ENCODE measurements around the gene CCNY. TPM values are rescaled to one million over a fixed set of nuclear protein-coding genes. Genes with fewer than 3 reads are reported as not detected.

Gene CCNY
- total RNA-seq, 4 donors from 2014 or later: 21.7 to 27.7 (median 24.8) TPM

GRCh38 chr10:35409094-35409582 is 72.8 kb downstream of the CCNY start:
- Histone ChIP-seq H3K9me3 (no peaks in the 10 kb centered on the region), H3K36me3 (no peaks in the 10 kb centered on the region), H3K4me3 (no peak overlapping the region), H3K27me3 (no peaks in the 10 kb centered on the region), H3K4me1 (peaks cover 0 to 10% (median 0%) of the 10 kb centered on the region in 4 donors), H3K27ac (peak overlapping the region in 1 of 4 donors; percentile 35)
- DNase-seq: no peak
- TF ChIP-seq, protein P1, sequence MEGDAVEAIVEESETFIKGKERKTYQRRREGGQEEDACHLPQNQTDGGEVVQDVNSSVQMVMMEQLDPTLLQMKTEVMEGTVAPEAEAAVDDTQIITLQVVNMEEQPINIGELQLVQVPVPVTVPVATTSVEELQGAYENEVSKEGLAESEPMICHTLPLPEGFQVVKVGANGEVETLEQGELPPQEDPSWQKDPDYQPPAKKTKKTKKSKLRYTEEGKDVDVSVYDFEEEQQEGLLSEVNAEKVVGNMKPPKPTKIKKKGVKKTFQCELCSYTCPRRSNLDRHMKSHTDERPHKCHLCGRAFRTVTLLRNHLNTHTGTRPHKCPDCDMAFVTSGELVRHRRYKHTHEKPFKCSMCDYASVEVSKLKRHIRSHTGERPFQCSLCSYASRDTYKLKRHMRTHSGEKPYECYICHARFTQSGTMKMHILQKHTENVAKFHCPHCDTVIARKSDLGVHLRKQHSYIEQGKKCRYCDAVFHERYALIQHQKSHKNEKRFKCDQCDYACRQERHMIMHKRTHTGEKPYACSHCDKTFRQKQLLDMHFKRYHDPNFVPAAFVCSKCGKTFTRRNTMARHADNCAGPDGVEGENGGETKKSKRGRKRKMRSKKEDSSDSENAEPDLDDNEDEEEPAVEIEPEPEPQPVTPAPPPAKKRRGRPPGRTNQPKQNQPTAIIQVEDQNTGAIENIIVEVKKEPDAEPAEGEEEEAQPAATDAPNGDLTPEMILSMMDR (IDR thresholded peaks at IDR 0.05): no peak

DNA sequence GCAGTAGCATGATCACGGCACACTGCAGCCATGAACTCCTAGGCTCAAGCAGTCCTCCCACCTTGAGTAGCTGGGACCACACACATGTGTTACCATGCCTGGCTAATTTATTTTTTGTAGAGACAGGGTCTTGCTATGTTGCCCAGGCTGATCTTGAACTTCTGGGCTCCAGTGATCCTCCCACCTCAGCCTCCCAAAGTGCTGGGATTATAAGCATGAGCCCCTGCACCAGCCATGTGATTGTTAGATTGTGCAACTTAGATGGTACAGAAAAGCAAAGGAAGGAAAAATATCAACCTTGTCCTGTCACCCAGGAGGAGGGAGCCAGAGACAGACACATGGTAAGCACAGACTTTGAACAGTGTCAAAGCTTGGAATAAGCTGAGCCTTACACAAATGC is 73.5 kb downstream of the CCNY start:
- Histone ChIP-seq H3K4me1 (peaks cover 0 to 10% (median 0%) of the 10 kb centered on the region in 4 donors), H3K9me3 (no peaks in the 10 kb centered on the region), H3K27me3 (no peaks in the 10 kb centered on the region), H3K4me3 (no peak overlapping the region), H3K27ac (no peak overlapping the region), H3K36me3 (no peaks in the 10 kb centered on the region)
- no peak for DNase-seq
- TF ChIP-seq, protein P1 (IDR thresholded peaks at IDR 0.05): no peak
- no peak for TF ChIP-seq POLR2A (IDR thresholded peaks at IDR 0.05)

DNA sequence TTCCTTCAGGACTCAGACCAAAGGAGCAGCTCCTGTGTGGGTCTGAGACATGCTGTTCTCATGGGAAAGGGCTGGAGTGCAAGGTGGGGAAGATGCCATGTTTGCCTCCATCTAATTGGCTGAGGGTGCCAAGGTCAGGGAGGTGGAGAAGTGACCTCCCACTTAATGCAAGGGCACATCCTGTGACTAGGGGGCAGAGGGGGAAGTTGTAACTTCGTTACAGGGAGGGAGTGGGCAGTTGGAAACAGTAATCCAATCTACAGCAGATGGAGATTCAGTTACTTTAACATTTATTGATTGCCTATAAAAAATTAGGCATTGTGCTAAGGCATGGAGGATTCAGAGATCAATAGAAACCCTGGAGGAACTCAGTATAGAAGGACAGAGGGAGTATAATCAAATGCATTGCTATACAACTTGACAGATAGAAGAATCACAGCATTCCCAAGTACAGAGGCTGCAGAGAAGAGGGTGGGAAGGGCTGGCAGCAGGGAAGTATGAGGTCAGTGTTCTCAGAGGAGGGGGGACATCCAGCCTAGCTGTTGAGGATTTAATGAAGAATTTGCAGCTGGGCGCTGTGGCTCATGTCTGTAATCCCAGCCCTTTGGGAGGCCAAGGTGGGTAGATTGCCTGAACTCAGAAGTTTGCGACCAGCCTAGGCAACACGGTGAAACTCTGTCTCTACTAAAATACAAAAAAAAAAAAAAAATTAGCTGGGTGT is 75.9 kb downstream of the CCNY start:
- H3K27ac ChIP-seq: no peak overlapping the region
- TF ChIP-seq, protein P1 (IDR thresholded peaks at IDR 0.05): no peak
- TF ChIP-seq POLR2A (IDR thresholded peaks at IDR 0.05): no peak
- H3K9me3 ChIP-seq: no peaks in the 10 kb centered on the region
- no peak overlapping the region for H3K4me3 ChIP-seq
- H3K36me3 ChIP-seq: no peaks in the 10 kb centered on the region
- no peaks in the 10 kb centered on the region for H3K27me3 ChIP-seq
- H3K4me1 ChIP-seq: peaks cover 0 to 10% (median 0%) of the 10 kb centered on the region in 4 donors
- DNase-seq: no peak

- H3K27ac ChIP-seq: no peak overlapping the region
- H3K4me3 ChIP-seq: no peak overlapping the region
- H3K27me3 ChIP-seq: no peaks in the 10 kb centered on the region
- peaks cover 0 to 10% (median 0%) of the 10 kb centered on the region in 4 donors for H3K4me1 ChIP-seq
- H3K9me3 ChIP-seq: no peaks in the 10 kb centered on the region
- DNase-seq: no peak
- H3K36me3 ChIP-seq: no peaks in the 10 kb centered on the region
- TF ChIP-seq, protein P1 (IDR thresholded peaks at IDR 0.05): no peak
- TF ChIP-seq POLR2A (IDR thresholded peaks at IDR 0.05): no peak
Measured at GRCh38 chr10:35412900-35413491, 76.7 kb downstream of the CCNY start.

DNA sequence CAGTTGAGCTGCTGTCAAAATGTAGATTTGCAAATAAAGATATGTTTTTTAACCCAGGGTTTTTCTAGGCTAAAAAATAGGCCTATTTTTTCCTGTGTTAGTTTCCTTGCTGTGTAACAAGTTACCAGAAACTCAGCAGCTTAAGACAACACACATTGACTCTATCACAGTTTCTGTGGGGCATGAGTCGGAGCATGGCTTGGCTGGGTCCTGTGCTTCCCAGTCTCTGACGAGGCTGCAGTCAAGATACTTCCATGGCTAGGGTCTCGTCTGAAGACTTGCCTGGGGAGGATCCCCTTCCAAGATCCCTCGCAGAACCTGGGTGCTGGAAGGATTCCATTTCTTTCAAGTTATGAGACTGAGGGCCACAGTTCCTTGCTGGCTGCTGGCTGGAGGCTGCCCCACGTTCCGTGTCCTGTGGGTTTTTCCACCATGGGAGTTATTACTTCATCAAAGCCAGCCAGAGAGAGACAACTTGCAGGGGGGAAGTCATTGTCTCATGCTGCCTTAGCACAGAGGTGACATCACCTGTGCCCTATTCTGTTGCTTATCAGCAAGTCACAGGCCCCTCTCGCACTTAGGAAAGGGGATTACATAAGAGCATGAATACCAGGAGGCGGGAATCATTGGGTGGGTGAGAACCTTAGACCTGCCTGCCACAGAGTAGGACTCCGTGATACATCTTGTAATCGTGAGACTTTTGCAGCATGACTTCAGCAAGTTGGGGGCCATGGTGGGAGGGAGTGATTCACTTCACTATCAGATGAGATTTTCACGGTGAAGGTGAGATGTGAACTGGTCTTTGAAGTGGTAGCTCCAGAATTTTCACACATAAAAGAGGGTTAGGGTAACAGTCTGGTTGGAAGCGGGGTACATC is 77.9 kb downstream of the CCNY start:
- Histone ChIP-seq H3K9me3 (no peaks in the 10 kb centered on the region), H3K4me1 (peaks cover 0 to 4% (median 0%) of the 10 kb centered on the region in 4 donors)

More for the DNA sequence above, 77.9 kb downstream of the CCNY start:
- no peak for TF ChIP-seq POLR2A (IDR thresholded peaks at IDR 0.05)
- TF ChIP-seq, protein P1 (IDR thresholded peaks at IDR 0.05): no peak
- no peaks in the 10 kb centered on the region for H3K36me3 ChIP-seq
- H3K4me3 ChIP-seq: no peak overlapping the region
- H3K27me3 ChIP-seq: no peaks in the 10 kb centered on the region
- DNase-seq: no peak
- H3K27ac ChIP-seq: no peak overlapping the region

Measured in Peyer's patch (tissue), 4 donors.